HG02798 (cell line): Measurements from ENCODE around the gene ZNF516.
A peak's percentile ranks its signal among the peaks of the same experiment; 100 is the strongest.

ENCODE experiments used
- ATAC-seq: cut with Tn5 transposase; IDR thresholded peaks from one replicate; pipeline ENCODE4 v1.9.1; 2021; ENCODE audit warnings: mild to moderate bottlenecking; ENCODE audit not compliant: unreplicated experiment, poor library complexity

Gene ZNF516

GRCh38 chr18:76405280-76405679 is 89.8 kb downstream of the ZNF516 start:
- ATAC-seq: no peak

- no peak for ATAC-seq
These were observed 90.7 kb downstream of the ZNF516 start for GRCh38 chr18:76404345-76404831.

DNA sequence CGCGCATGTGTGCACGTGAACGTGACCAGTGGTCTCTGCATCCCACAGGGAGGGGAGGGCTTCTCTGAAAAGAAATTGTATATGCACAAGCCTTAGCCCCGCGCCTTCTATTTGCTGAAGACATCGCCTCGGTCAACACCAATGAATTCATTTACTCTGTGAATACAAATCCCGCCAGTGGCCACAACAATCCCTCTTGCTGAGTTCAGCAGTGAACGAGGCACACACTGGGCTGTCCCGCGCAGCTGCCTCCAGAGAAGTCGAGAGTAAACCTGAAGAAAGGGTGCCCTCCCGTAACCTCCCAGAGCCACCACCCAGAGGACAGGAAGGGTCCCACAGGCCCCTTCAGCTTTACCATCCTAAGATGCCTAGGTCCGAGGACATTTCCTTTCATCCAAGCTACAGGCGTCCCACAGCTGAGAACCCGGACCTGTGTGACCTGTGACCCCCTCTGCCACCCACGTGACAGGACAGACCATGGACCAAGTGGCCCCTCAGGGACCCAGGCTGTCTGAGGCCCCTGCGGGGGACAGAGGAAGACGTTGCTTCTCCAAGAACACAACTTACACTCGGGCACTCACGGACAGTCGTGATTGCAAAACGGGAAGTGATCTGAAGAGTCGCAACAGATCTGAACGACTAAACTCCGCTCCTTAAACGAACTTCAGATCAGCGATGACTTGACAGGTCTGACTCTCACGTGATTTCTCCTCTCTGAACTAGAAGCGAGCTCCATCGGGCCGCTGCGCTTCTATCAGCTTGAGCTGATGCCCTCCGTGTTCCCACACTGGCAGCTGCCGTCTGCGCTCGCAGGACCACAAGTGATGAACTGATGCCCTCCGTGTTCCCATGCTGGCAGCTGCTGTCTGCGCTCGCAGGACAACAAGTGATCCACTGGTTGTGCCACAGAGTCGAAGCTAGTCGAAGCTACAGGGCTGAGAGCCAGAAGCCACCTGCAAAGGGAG is 92.7 kb downstream of the ZNF516 start:
- ATAC-seq: no peak

GRCh38 chr18:76401498-76401897 is 93.5 kb downstream of the ZNF516 start:
- ATAC-seq: no peak

- ATAC-seq: no peak
These were observed 95.2 kb downstream of the ZNF516 start for GRCh38 chr18:76399613-76400391.

- ATAC-seq: peak; percentile 93
These were observed 96.0 kb downstream of the ZNF516 start for GRCh38 chr18:76398896-76399612.

GRCh38 chr18:76398295-76398694 is 96.7 kb downstream of the ZNF516 start:
- no peak for ATAC-seq

DNA sequence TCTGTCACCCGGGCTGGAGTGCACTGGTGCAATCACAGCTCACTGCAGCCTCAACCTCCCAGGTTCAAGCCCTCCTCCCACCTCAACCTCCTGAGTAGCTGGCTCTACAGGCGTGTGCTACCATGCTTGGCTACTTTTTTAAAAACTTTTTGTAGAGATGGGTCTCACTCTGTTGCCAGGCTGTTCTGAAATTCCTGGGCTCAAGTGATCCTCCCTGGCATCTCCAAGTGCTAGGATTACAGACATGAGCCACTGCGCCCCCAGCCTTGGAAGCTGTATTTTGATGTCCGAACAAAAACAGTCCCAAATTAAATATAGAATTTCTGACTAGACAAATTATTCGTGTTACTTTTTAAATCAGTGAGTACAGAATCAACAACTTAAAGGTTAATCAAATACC is 97.4 kb downstream of the ZNF516 start:
- ATAC-seq: no peak

DNA sequence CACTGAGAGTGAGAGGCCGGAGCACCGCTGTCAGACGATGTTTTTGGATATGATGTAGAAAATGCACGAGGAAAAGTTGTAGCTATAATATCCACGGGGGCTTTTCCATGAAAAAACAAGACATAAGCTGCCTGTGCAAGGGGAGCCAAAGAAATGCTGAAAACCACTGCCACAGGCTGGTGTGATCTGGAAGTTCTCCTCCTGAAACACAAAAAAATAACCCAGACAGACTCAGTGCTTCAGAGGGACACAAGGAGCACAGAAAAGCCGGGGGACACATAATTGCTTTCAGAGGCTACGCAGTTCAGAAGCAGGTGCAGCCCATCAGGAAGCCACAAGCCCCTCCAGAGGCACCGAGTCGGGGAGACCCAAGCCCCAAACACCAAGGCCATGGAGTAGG is 98.2 kb downstream of the ZNF516 start:
- no peak for ATAC-seq

- no peak for ATAC-seq
These were observed 99.4 kb downstream of the ZNF516 start for GRCh38 chr18:76395609-76396008.

GRCh38 chr18:76394780-76395476 is 100.1 kb downstream of the ZNF516 start:
- ATAC-seq: no peak

DNA sequence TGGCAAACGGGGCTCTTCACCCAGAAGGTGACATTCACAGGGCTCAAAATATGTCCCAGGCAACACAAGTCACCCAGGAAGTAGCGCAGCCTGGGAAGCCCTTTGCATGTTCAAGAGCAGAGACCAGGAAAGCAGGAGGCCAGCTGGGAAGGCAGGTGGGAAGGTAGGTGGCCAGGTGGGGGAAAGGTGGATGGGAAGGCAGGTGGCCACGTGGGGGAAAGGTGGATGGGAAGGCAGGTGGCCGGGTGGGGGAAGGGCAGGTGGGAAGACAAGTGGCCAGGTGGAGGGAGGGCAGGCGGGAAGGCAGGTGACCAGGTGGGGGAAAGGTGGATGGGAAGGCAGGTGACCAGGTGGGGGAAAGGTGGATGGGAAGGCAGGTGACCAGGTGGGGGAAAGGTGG is 102.7 kb downstream of the ZNF516 start:
- ATAC-seq: no peak

- ATAC-seq: no peak
These were observed 103.3 kb downstream of the ZNF516 start for GRCh38 chr18:76391746-76392145.

GRCh38 chr18:76391038-76391437 is 104.0 kb downstream of the ZNF516 start:
- no peak for ATAC-seq

DNA sequence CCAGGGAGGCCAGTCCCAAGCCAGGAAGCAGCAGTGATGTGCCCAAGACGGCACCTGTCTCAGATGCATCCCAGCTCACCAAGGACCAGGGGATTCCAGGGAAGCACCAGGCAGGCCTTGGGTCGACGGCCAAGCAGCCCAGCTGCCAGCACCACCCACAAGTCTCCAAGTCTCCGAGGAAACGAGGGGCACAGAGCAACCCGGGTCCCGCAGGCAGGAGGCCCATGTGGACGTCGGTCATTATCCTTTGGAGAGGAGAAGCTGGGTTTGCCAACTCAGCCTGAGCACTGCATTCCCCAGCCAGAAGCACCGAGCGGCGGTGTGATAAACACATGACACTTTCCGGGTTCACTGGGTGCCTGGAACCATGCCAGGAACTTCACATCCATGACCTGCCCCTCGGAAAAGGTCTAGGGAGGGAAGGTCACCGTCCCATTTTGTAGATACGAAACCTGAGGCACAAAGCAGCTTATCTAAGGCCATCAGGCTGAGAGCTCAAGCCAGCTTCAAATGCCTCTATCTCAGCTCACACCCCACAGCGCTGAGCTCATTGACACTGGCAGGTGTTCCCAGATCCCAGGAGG is 104.5 kb downstream of the ZNF516 start:
- no peak for ATAC-seq

DNA sequence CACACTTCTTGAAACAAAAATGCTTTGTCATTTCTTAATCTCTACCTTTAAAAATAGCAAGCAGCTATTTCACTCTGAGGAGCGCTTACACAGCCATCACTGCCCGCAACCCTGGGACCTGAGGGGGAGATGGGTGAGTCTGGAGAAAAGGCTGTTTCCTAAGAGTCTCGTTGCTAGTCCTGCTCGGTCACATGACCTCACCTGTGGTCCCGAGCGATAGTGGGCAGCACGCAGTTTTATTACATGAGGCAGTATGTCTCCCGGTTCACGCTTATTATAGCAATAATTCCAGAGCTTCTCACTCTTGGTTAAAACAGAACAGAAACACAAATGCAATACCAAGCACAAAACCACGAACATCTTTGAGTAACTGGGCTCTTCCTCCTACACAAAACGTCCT is 105.3 kb downstream of the ZNF516 start:
- no peak for ATAC-seq

DNA sequence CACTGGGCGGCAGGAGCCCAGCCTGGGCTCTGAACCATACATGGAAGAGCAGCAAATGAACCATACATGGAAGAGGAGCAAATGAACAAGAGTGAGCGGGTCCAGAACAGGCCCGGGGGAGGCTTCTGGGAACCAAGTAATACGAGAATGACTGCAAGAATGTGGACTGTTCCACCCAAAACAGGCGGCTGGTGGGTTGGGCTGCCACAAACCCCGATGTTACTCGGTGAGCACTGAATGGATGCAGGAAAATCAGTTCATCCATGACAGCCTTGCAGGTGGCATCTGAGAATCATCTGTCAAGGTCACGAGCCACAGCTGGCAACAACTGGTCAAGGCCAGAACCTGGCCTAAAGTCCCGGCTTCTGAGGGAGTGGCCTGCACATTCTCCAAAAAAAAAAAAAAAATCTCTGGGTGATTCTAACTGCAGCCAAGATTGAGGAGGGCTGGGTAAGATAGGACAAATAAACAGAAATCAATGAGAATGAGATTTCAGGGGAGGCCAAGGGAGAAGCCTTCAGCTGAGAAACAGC is 106.1 kb downstream of the ZNF516 start:
- no peak for ATAC-seq

DNA sequence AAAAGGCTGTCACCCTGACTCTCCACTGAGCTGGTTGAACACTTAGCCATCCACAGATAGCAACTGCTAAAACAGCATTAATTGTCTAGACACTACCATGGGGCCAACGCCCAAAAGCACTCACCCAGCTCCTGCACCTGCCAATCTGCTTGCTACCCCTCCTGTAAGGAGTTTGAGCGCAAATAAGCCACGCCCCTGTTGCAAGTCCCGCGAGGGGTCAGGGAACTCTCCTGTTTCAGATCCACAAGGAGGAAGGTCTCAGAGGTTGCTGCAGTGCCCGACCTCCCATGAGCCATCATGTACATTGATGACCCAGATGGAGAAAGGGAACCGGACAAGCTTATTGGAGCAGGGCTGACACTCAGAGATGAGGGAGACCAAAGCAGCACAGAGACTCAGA is 106.8 kb downstream of the ZNF516 start:
- no peak for ATAC-seq

DNA sequence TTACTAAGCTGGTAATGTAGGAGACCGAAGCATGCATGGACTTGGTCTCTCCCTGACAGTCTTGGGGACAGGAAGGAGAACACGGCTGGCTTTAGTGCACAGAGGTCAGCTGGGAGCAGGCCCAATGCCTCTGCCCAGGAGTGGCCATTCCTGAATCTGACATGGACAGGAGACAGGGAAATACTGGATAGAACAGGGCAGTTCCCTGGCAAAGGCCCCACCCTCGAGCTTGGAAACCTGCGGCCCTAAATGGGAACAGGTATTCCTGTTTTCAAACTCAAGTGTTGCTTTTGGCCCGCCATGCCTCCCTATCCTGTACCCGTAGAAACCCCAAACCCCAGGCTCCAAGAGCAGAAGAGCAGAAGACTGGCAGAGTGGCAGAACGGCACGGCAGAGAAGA is 107.4 kb downstream of the ZNF516 start:
- ATAC-seq: no peak
